Mucosa of gallbladder (tissue), 1 donor: ENCODE data around the gene TNF. TPM values are rescaled to one million over a fixed set of nuclear protein-coding genes. Genes with fewer than 3 reads are reported as not detected.

Experiments
- DNase-seq: peaks from one replicate; pipeline ENCODE4 v3.0.0-alpha.2; 2020; ENCODE audit warnings: low spot score
- total RNA-seq: library from RNA; stranded (reverse); gene quantifications from one replicate; pipeline ENCODE4 v1.2.1, GENCODE V29; 2021
- donor health status: DM: no; HTN: no; CAD: no.

The TNF gene
- 6.6 TPM for total RNA-seq

- peak; percentile 30 for DNase-seq
Observed at GRCh38 chr6:31575335-31575901, at the start of gene TNF. TNF (plus strand) TSS chr6:31575565; CDS start chr6:31575742, 177 bp downstream.

- DNase-seq: no peak
Observed at GRCh38 chr6:31525932-31526591, 49.3 kb upstream of the TNF start.

DNA sequence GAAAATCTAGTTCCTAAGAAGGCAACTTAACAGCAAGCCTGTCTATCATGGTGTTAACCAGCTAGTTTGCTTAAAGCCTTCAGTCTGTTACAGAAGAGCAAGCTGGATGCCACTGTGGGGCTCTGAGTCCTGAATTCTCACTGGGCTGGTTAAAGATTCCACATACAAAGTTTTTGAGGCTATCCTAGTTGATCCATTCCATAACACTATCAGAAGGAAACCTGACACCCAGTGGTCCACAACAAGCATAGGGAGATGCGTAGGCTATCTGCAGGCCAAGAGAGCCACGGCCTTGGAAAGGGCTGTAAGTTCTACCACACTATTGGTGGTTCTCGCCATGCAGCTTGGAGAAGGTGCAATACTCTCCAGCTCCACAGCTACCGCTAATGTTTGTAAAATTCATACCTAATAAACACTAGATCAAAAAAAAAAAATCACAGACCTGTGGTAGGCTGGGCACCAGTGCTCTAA is 47.0 kb upstream of the TNF start:
- DNase-seq: no peak

DNA sequence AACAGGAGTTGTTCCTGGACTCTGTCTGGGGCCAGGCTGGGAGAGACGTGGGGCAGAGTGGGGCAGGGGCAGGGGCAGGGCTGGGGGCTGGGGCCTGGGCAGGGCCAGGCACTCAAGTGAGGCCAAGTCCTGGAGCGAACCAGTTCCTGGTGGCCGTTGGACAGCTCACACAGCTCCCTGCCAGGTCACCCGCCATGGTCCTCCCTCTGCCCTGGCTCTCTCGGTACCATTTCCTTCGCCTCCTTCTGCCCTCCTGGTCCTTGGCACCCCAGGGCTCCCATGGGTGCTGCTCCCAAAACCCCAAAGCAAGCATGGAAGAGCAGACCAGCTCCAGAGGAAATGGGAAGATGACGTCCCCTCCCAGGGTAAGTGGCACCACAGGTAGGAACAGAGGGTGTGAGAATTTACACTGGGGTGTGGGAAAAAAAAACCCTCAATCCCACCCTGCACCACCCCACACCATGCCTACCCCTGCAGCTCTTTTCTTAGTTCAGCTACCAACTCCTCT is 46.5 kb upstream of the TNF start, which contains the start of gene MCCD1:
TSS of gene MCCD1 (plus strand) at position 142 of the 508 bp plus-strand sequence. CDS start at position 195, 53 bp downstream.
- DNase-seq: no peak

- DNase-seq: no peak
Observed at GRCh38 chr6:31529329-31530150, 45.8 kb upstream of the TNF start.

DNA sequence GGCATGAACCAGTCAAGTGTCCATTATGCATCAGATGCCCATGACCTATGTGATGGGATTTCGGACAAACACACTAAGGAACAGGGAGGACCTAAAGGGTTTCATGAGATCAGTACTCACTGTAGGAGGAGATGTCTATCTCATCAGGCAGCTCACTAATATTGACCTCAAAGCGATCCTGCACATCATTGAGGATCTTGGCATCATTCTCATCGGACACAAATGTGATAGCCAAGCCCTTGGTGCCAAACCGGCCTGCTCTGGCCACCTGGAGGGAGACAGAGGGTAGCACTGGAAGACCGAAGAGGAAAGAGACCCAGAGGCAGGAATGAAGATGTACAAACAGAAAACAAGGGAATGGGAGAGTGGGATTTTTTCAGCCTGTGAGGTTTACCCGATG is 44.7 kb upstream of the TNF start:
- no peak for DNase-seq

GRCh38 chr6:31531162-31531561 is 44.2 kb upstream of the TNF start:
- no peak for DNase-seq

DNA sequence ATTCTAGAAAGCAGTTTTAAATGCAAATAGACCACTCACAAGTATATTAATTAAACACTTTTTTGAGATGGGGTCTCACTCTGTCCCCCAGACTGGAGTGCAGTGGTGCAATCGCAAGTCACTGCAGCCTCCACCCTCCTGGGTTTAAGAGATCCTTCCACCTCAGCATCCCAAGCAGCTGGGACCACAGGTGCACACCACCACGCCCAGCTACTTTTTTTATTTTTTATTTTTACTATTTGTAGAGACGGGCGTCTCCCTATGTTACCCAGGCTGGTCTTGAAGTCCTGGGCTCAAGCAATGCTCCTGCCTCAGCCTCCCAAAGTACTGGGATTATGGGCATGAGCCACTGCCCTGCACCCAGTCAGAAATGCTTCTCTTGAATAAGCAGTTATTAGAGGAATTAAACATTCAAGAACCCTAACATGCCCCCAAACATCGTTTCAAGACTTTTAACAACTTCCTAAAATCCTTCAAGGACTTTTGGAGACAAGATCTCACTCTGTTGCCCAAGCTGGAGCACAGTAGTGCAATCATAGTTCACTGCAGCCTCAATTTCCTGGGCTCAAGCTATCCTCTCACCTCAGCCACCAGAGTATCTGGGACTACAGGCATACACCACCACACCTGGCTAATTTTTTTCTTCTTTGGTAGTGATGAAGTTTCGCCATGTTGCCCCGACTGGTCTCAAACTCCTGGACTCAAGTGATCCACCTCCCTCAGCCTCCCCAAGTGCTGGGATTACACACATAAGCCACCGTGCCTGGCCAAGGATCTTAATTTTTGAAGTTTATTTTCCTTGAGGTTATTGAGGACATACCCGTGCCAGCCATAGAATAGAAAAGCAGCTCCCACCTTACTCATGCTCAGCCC is 43.4 kb upstream of the TNF start:
- DNase-seq: no peak

DNA sequence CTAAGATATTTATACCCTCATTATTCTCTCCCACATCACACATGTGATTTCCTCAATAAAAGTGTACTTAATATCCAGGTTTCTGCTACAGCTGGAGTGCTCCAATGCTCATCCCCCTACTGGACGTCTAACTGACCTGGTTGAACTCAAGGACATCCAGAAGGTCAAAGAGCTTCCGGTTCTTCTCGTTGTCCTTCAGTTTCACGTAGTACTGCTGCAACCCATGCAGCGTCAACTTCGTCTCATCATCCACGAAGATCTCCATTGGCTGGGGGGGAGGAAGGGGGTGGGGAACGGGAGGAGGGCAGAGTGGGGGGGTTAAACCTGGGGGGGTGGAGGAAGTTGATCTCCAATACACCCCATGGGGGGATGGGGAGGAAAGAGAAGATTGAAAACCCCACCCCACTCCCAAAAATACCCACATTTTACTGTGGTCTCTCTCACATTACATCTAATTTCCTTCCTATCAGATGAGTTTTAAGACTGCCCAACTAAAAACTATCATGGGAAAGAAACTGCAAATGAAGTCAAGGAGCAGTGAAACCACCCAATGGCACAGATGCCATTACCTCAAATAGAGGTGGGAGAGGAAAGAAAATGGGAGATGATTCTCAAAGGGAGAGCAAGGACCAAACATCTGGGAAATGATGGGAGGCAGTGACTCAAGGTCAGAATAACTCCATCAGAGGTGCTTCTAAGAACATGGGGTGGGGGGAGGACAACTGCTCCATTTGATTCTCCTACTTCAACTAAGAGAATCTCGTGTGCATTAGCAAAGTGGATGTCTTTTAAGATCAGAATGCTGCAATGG is 42.5 kb upstream of the TNF start:
- no peak for DNase-seq

DNA sequence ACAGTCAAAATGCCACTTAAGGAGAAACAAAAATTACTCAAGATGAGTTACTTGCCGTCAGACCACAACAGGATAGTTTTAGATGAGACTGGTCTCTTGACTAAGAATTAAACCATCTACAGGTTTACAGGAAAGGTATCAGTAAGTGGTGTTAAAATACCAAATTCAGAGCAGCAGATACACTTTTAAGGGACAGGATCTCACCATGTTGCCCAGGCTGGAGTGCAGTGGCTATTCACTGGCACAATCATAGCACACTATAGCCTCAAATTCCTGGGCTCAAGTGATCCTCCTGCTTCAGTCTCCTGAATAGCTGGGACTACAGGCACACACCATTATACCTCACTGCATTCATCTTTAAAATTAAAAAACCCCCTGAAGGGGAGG is 41.9 kb upstream of the TNF start:
- no peak for DNase-seq

- no peak for DNase-seq
Observed at GRCh38 chr6:31534011-31534410, 41.4 kb upstream of the TNF start.

GRCh38 chr6:31534521-31535040 is 40.8 kb upstream of the TNF start:
- no peak for DNase-seq

- DNase-seq: no peak
Observed at GRCh38 chr6:31535538-31536324, 39.6 kb upstream of the TNF start.

DNA sequence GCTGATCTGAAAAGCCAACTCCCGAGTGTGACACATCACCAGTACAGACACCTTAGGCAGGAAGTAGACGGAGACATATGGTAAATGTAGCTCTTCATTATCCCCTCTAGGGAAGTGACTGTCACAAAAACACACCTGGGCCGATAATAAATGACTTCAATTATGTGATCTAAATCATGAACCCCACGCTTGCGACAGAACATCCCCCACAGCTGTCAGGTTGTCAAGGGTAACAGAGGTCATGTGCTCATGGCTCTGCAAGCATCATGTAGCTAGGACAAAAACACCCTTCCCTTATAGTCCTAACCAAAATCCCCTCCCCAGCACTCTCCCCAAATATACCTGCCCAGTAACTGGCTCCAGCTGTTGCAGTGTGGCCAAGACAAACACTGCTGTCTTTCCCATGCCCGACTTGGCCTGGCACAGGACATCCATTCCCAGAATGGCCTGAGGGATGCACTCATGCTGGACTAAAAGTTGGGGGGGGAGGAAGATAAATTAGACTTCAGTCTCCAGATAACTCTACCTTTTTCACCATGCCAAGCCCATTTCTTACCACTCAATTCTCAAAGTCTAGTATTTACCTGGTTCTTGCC is 36.5 kb upstream of the TNF start:
- no peak for DNase-seq

GRCh38 chr6:31540640-31541039 is 34.7 kb upstream of the TNF start:
- DNase-seq: no peak

DNA sequence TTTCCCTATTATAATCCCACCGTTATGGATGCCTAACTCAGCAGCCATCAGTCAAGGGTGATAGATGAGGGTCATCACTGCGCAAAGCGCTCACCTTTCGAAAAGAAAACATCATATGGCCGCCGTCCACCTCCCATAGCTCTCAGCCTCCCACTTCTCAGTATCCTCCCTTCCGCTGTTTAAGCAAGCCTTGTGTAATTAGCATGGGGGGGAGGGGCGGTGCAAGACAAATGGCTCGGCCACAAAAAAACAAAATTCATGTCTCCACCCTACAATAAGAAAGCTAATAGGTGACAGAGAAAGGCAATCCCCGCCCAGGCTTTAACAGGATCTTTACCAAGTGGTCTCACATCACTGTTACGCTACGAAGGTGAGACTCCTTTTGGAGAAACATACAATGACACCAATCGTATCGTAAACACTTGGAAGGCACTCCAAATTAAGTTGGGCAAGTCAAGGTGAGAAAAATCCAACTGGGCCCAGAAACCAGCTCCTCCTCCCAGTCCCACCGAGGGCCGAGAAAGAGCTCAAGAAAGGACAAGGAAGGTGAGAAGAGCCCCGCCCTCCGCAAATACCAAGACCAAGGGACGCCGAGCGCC is 34.2 kb upstream of the TNF start:
- DNase-seq: no peak

- peak; percentile 96 for DNase-seq
Observed at GRCh38 chr6:31541658-31542521, 33.5 kb upstream of the TNF start, which contains the start of gene DDX39B. DDX39B (minus strand) TSS chr6:31542003; CDS start chr6:31540532, 1,471 bp downstream.

DNA sequence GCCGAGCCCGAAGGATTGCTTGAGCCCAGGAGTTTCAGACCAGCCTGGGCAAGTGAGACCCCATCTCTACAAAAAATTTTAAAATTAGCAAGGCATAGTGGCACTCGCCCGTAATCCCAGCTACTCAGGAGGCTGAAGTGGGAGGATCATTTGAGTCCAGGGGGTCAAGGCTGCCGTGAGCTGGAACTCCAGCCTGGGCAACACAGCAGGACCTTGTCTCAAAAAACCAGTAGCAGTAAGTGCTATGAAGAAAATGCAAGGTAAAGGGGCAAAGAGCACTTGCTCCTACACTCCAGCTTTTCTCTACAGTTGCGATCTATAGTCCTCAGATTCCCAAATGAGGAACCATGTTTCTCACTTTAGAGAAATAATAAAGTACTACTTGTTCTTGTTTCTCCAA is 31.7 kb upstream of the TNF start:
- no peak for DNase-seq
